HCT116 (cell line): ENCODE data around the gene THRB.

Experiments
- CTCF ChIP-seq, 3 experiments: fragments of 200-600 bp in 1 of 3; sonication (generic) in 1 of 3; IDR thresholded peaks in 2 of 3; conservative IDR thresholded peaks in 1 of 3; 2 replicates each; pipeline ENCODE4 v1.5.1; 2012 to 2017; ENCODE audit warnings: low read depth in 2 of 3, low read length in 2 of 3, antibody characterized with exemption in 1 of 3, borderline replicate concordance in 1 of 3, control low read depth in 1 of 3, mild to moderate bottlenecking in 1 of 3, mixed read lengths in 1 of 3, mixed run types in 1 of 3, moderate library complexity in 1 of 3; ENCODE audit not compliant: insufficient read depth in 1 of 3
- EZH2 ChIP-seq: fragments of 200-600 bp; sonication (generic); IDR thresholded peaks from 2 replicates; pipeline ENCODE4 v1.6.1; 2017; ENCODE audit warnings: antibody characterized with exemption, mixed run types
- EZH2phosphoT487 ChIP-seq: fragments of 200-600 bp; IDR thresholded peaks from 2 replicates; pipeline ENCODE4 v1.6.1; 2018; ENCODE audit warnings: antibody characterized with exemption, borderline replicate concordance
- MAX ChIP-seq: IDR thresholded peaks from 2 replicates; pipeline ENCODE4 v1.6.1; 2012
- POLR2A ChIP-seq: IDR thresholded peaks from 2 replicates; pipeline ENCODE4 v1.7.0; 2011; ENCODE audit warnings: borderline replicate concordance; ENCODE audit not compliant: insufficient read depth, insufficient read length; ENCODE audit errors: extremely low read depth
- POLR2AphosphoS5 ChIP-seq: IDR thresholded peaks from 2 replicates; pipeline ENCODE4 v1.6.1; 2011; ENCODE audit warnings: mild to moderate bottlenecking, low read depth, low read length, moderate library complexity
- YY1 ChIP-seq: IDR thresholded peaks from 2 replicates; pipeline ENCODE4 v1.6.1; 2011; ENCODE audit warnings: low read length, low read depth, moderate library complexity, mild to moderate bottlenecking; ENCODE audit not compliant: insufficient replicate concordance; ENCODE audit errors: extremely low read depth

GRCh38 chr3:24349367-24350019 lies 145.2 kb downstream of the THRB start:
- no peak for TF ChIP-seq CTCF (IDR thresholded peaks at IDR 0.05 in 2 of 3, conservative IDR thresholded peaks at IDR 0.05 in 1 of 3; ENCODE audit: borderline replicate concordance in 1 of 3, insufficient read depth in 1 of 3, low read depth in 2 of 3, low read length in 2 of 3)
- no peak for TF ChIP-seq POLR2A
- no peak for TF ChIP-seq POLR2AphosphoS5
- TF ChIP-seq MAX, result no peak
- no peak for TF ChIP-seq EZH2
- TF ChIP-seq EZH2phosphoT487, result no peak
- TF ChIP-seq YY1, result no peak
